H1 (cell line): ENCODE data around the gene NAT10. TPM values are rescaled to one million over a fixed set of nuclear protein-coding genes. Genes with fewer than 3 reads are reported as not detected.

Experiments used
- polyA plus RNA-seq, 7 experiments: library from polyadenylated mRNA; depleted of rRNA in 3 of 7; stranded (reverse) in 5 of 7; unstranded in 2 of 7; fragments of >200 nt in 5 of 7; fragments of 200-250 nt in 2 of 7; gene quantifications; 1 replicate in 5 of 7; 2 replicates in 1 of 7; 4 replicates in 1 of 7; pipeline versions ENCODE4 v1.2.1 to v1.2.3, GENCODE V29; 2011 to 2013; ENCODE audit warnings: missing spikeins in 2 of 7, mixed read lengths in 2 of 7
- total RNA-seq: library from RNA; stranded (reverse); fragmentation: NEBNext Ultra II Directional; extraction: Animal tissue kit (Norgen Biotek cat#: 25700); gene quantifications from 2 replicates; pipeline ENCODE4 v1.2.1, GENCODE V29; 2021
- TF ChIP-seq, protein P1 (sequence below), 3 experiments: IDR thresholded peaks; 1 replicate in 2 of 3; 2 replicates in 1 of 3; pipeline versions ENCODE4 v1.5.1 to v1.6.1; 2011; ENCODE audit warnings: low read length in 3 of 3, mild to moderate bottlenecking in 3 of 3, inconsistent platforms in 2 of 3, low read depth in 1 of 3, moderate library complexity in 1 of 3; ENCODE audit not compliant: insufficient read depth in 1 of 3; ENCODE audit errors: control extremely low read depth in 1 of 3

The NAT10 gene
- total and polyA plus RNA-seq, 2 of the 8 experiments (the other 6 are each of a cell fraction or from before 2014, with no cell fraction given): 66.3 to 89.6 TPM

- TF ChIP-seq, protein P1, sequence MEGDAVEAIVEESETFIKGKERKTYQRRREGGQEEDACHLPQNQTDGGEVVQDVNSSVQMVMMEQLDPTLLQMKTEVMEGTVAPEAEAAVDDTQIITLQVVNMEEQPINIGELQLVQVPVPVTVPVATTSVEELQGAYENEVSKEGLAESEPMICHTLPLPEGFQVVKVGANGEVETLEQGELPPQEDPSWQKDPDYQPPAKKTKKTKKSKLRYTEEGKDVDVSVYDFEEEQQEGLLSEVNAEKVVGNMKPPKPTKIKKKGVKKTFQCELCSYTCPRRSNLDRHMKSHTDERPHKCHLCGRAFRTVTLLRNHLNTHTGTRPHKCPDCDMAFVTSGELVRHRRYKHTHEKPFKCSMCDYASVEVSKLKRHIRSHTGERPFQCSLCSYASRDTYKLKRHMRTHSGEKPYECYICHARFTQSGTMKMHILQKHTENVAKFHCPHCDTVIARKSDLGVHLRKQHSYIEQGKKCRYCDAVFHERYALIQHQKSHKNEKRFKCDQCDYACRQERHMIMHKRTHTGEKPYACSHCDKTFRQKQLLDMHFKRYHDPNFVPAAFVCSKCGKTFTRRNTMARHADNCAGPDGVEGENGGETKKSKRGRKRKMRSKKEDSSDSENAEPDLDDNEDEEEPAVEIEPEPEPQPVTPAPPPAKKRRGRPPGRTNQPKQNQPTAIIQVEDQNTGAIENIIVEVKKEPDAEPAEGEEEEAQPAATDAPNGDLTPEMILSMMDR (IDR thresholded peaks at IDR 0.05; ENCODE audit: control extremely low read depth in 1 of 3, insufficient read depth in 1 of 3, low read depth in 1 of 3, low read length in 3 of 3): no peak
These were observed 77.0 kb downstream of the NAT10 start (continued) for GRCh38 chr11:34182425-34182824.
